ENCODE measurements around the gene FIBCD1. TPM values are rescaled to one million over a fixed set of nuclear protein-coding genes. Genes with fewer than 3 reads are reported as not detected.

FIBCD1 gene
- total RNA-seq, 2 experiments from 2014 or later: not detected

DNA sequence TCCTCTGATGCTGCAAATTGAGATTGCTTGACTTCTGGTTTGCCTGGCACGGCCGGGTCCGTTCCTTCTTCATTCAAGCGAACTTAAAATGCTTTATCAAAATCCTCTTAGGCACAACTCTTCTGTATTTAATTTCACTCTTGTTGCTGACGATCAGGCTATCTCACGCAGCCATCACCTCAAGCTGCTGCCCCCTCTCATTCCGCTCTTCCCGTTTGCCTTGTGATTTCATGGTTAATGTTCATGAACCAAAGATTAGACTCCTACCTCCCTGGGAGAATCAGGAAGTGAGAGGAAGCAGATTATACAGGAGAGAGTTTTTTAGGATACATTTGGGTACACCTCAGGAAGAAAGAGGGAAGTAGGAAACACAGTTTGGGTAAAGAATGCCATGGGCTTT, 65.1 kb downstream of the FIBCD1 start:
- Histone ChIP-seq H4K20me1 (ENCODE audit: insufficient read depth, low read length) (no peaks in the 10 kb centered on the region), H3K9me2 (ENCODE audit: insufficient read depth, low read length) (no peaks in the 10 kb centered on the region), H3K36me3 (ENCODE audit: insufficient read depth, low read length) (peaks cover 13% of the 10 kb centered on the region; the same call in 1 of the 2 replicates), H2AFZ (ENCODE audit: low read length) (no peak overlapping the region), H3K4me1 (ENCODE audit: insufficient read depth, low read length, poor library complexity, severe bottlenecking) (peaks cover 12% of the 10 kb centered on the region), H3K79me2 (ENCODE audit: insufficient read depth, low read depth, low read length) (no peaks in the 10 kb centered on the region), H3K27ac (ENCODE audit: low read depth, low read length, poor library complexity, severe bottlenecking) (no peak overlapping the region), H3K4me3 (ENCODE audit: low read depth, low read length, poor library complexity, severe bottlenecking) (no peak overlapping the region), H3K9me3 (ENCODE audit: low read length) (no peaks in the 10 kb centered on the region), H3K4me2 (ENCODE audit: low read length) (no peak overlapping the region)
- TF ChIP-seq, protein P1, sequence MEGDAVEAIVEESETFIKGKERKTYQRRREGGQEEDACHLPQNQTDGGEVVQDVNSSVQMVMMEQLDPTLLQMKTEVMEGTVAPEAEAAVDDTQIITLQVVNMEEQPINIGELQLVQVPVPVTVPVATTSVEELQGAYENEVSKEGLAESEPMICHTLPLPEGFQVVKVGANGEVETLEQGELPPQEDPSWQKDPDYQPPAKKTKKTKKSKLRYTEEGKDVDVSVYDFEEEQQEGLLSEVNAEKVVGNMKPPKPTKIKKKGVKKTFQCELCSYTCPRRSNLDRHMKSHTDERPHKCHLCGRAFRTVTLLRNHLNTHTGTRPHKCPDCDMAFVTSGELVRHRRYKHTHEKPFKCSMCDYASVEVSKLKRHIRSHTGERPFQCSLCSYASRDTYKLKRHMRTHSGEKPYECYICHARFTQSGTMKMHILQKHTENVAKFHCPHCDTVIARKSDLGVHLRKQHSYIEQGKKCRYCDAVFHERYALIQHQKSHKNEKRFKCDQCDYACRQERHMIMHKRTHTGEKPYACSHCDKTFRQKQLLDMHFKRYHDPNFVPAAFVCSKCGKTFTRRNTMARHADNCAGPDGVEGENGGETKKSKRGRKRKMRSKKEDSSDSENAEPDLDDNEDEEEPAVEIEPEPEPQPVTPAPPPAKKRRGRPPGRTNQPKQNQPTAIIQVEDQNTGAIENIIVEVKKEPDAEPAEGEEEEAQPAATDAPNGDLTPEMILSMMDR (conservative IDR thresholded peaks at IDR 0.05; ENCODE audit: low read length): no peak
- no peak for TF ChIP-seq EZH2phosphoT487 (IDR thresholded peaks at IDR 0.05; ENCODE audit: borderline replicate concordance, low read depth, low read length)
- ChIA-PET CTCF (ENCODE audit: unreplicated experiment) (interaction anchor here (0.7 kb wide), 1 partner anchor 14 kb away, joined by 3 read pairs; no protein-coding TSS in a partner anchor), POLR2A (no interaction called here)
- intact Hi-C loops (cut with micrococcal nuclease; ENCODE audit: unreplicated experiment): no loop called here
- no peak for DNase-seq (ENCODE audit: low spot score)
- BruUV-seq (replicated peaks): no TSS peak

DNA sequence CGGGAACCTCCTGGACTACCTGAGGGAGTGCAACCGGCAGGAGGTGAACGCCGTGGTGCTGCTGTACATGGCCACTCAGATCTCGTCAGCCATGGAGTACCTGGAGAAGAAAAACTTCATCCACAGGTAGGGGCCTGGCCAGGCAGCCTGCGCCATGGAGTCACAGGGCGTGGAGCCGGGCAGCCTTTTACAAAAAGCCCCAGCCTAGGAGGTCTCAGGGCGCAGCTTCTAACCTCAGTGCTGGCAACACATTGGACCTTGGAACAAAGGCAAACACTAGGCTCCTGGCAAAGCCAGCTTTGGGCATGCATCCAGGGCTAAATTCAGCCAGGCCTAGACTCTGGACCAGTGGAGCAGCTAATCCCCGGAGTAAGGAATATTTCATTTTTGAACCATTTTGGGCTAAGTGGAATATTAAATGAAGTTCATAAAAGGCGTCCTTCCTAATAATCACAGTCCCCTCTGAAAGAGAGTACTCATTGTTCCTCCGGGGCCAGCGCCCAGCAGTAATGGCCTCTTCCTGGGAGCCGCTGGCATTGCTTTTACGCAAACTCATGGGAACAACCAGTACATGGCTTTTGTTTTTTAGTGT, 66.0 kb downstream of the FIBCD1 start:
- no peak overlapping the region for H3K27ac ChIP-seq (ENCODE audit: low read depth, low read length, poor library complexity, severe bottlenecking)
- peaks cover 10% of the 10 kb centered on the region; the same call in 1 of the 2 replicates for H3K36me3 ChIP-seq (ENCODE audit: insufficient read depth, low read length)
- H3K4me1 ChIP-seq (ENCODE audit: insufficient read depth, low read length, poor library complexity, severe bottlenecking): peaks cover 12% of the 10 kb centered on the region
- no peaks in the 10 kb centered on the region for H3K79me2 ChIP-seq (ENCODE audit: insufficient read depth, low read depth, low read length)
- H3K9me2 ChIP-seq (ENCODE audit: insufficient read depth, low read length): no peaks in the 10 kb centered on the region
- CTCF ChIA-PET (ENCODE audit: unreplicated experiment): no interaction called here
- no TSS peak for BruUV-seq (replicated peaks)
- no peaks in the 10 kb centered on the region for H3K9me3 ChIP-seq (ENCODE audit: low read length)
- H3K4me2 ChIP-seq (ENCODE audit: low read length): no peak overlapping the region
- intact Hi-C loops (cut with micrococcal nuclease; ENCODE audit: unreplicated experiment): no loop called here
- no peak for DNase-seq (ENCODE audit: low spot score)
- H3K4me3 ChIP-seq (ENCODE audit: low read depth, low read length, poor library complexity, severe bottlenecking): no peak overlapping the region
- TF ChIP-seq, protein P1 (conservative IDR thresholded peaks at IDR 0.05; ENCODE audit: low read length): no peak
- no peak for TF ChIP-seq EZH2phosphoT487 (IDR thresholded peaks at IDR 0.05; ENCODE audit: borderline replicate concordance, low read depth, low read length)
- POLR2A ChIA-PET: no interaction called here
- H4K20me1 ChIP-seq (ENCODE audit: insufficient read depth, low read length): no peaks in the 10 kb centered on the region
- no peak overlapping the region for H2AFZ ChIP-seq (ENCODE audit: low read length)

DNA sequence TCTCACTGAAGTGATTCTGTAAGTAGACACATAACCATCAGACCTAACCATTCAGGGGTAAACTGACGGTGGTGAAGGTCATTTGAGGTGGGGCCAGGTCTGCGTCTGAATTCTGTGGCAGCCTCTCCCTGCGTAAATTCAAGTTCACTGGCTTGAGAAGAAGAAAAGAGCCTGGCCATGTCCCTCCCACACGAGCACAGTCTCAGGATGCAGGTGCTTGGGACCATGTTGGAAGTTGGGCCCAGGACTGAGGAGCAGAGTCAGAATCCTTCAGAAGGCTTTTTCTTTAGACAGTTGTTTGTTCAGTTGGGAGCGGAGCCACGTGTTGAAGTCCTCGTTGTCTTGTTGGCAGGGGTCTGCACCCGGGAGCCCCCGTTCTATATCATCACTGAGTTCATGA, 66.5 kb downstream of the FIBCD1 start:
- ChIA-PET CTCF (ENCODE audit: unreplicated experiment) (no interaction called here), POLR2A (no interaction called here)
- Histone ChIP-seq H3K79me2 (ENCODE audit: insufficient read depth, low read depth, low read length) (no peaks in the 10 kb centered on the region), H3K4me1 (ENCODE audit: insufficient read depth, low read length, poor library complexity, severe bottlenecking) (peaks cover 12% of the 10 kb centered on the region), H4K20me1 (ENCODE audit: insufficient read depth, low read length) (no peaks in the 10 kb centered on the region), H3K9me2 (ENCODE audit: insufficient read depth, low read length) (no peaks in the 10 kb centered on the region), H2AFZ (ENCODE audit: low read length) (no peak overlapping the region), H3K36me3 (ENCODE audit: insufficient read depth, low read length) (peaks cover 10% of the 10 kb centered on the region; the same call in 1 of the 2 replicates), H3K27ac (ENCODE audit: low read depth, low read length, poor library complexity, severe bottlenecking) (no peak overlapping the region), H3K4me3 (ENCODE audit: low read depth, low read length, poor library complexity, severe bottlenecking) (no peak overlapping the region), H3K9me3 (ENCODE audit: low read length) (no peaks in the 10 kb centered on the region), H3K4me2 (ENCODE audit: low read length) (no peak overlapping the region)
- no peak for DNase-seq (ENCODE audit: low spot score)
- TF ChIP-seq EZH2phosphoT487 (IDR thresholded peaks at IDR 0.05; ENCODE audit: borderline replicate concordance, low read depth, low read length): no peak
- TF ChIP-seq, protein P1 (conservative IDR thresholded peaks at IDR 0.05; ENCODE audit: low read length): no peak
- intact Hi-C loops (cut with micrococcal nuclease; ENCODE audit: unreplicated experiment): no loop called here
- BruUV-seq (replicated peaks): no TSS peak

Measured in OCI-LY7 (cell line).